ENCODE data around the gene CCDC187. TPM values are rescaled to one million over a fixed set of nuclear protein-coding genes. Genes with fewer than 3 reads are reported as not detected.

Gene CCDC187
- total RNA-seq, 1 experiment from 2014 or later = 0.04 TPM

- no peak for TF ChIP-seq ZSCAN18 (CRISPR knock-in tag; IDR thresholded peaks at IDR 0.05)
- no peak for TF ChIP-seq USF2 (CRISPR knock-in tag; IDR thresholded peaks at IDR 0.05)
- TF ChIP-seq TEAD4 (CRISPR knock-in tag; IDR thresholded peaks at IDR 0.05) = no peak
- TF ChIP-seq ZNF317 (CRISPR knock-in tag; IDR thresholded peaks at IDR 0.05; ENCODE audit: borderline replicate concordance, low read depth) = no peak
- no peak for TF ChIP-seq ZBTB21 (CRISPR knock-in tag; IDR thresholded peaks at IDR 0.05; ENCODE audit: borderline replicate concordance)
- TF ChIP-seq MYBL2 (CRISPR knock-in tag; IDR thresholded peaks at IDR 0.05) = no peak
- TF ChIP-seq, protein P1, sequence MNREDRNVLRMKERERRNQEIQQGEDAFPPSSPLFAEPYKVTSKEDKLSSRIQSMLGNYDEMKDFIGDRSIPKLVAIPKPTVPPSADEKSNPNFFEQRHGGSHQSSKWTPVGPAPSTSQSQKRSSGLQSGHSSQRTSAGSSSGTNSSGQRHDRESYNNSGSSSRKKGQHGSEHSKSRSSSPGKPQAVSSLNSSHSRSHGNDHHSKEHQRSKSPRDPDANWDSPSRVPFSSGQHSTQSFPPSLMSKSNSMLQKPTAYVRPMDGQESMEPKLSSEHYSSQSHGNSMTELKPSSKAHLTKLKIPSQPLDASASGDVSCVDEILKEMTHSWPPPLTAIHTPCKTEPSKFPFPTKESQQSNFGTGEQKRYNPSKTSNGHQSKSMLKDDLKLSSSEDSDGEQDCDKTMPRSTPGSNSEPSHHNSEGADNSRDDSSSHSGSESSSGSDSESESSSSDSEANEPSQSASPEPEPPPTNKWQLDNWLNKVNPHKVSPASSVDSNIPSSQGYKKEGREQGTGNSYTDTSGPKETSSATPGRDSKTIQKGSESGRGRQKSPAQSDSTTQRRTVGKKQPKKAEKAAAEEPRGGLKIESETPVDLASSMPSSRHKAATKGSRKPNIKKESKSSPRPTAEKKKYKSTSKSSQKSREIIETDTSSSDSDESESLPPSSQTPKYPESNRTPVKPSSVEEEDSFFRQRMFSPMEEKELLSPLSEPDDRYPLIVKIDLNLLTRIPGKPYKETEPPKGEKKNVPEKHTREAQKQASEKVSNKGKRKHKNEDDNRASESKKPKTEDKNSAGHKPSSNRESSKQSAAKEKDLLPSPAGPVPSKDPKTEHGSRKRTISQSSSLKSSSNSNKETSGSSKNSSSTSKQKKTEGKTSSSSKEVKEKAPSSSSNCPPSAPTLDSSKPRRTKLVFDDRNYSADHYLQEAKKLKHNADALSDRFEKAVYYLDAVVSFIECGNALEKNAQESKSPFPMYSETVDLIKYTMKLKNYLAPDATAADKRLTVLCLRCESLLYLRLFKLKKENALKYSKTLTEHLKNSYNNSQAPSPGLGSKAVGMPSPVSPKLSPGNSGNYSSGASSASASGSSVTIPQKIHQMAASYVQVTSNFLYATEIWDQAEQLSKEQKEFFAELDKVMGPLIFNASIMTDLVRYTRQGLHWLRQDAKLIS (CRISPR knock-in tag; IDR thresholded peaks at IDR 0.05; ENCODE audit: borderline replicate concordance) = no peak
Observed at GRCh38 chr9:136346927-136347465, 43.1 kb upstream of the CCDC187 start (continued).

- TF ChIP-seq NR3C1 (CRISPR knock-in tag; conservative IDR thresholded peaks at IDR 0.05; ENCODE audit: low read depth) (no peak), GTF2I (CRISPR knock-in tag; conservative IDR thresholded peaks at IDR 0.05) (no peak), USF2 (CRISPR knock-in tag; IDR thresholded peaks at IDR 0.05) (no peak), TCF7 (CRISPR knock-in tag; IDR thresholded peaks at IDR 0.05; ENCODE audit: low read depth) (no peak), MYBL2 (CRISPR knock-in tag; IDR thresholded peaks at IDR 0.05) (no peak), OVOL2 (CRISPR knock-in tag; IDR thresholded peaks at IDR 0.05; ENCODE audit: borderline replicate concordance) (no peak), ZNF423 (CRISPR knock-in tag; IDR thresholded peaks at IDR 0.05) (no peak), NR1H2 (CRISPR knock-in tag; IDR thresholded peaks at IDR 0.05) (no peak), SMAD3 (CRISPR knock-in tag; IDR thresholded peaks at IDR 0.05; ENCODE audit: borderline replicate concordance) (no peak), ZNF263 (CRISPR knock-in tag; IDR thresholded peaks at IDR 0.05; ENCODE audit: low read depth) (no peak), ZMAT4 (CRISPR knock-in tag; IDR thresholded peaks at IDR 0.05) (no peak), ZNF219 (CRISPR knock-in tag; IDR thresholded peaks at IDR 0.05; ENCODE audit: borderline replicate concordance) (no peak), FOXJ3 (CRISPR knock-in tag; IDR thresholded peaks at IDR 0.05; ENCODE audit: borderline replicate concordance) (no peak), HMGA2 (CRISPR knock-in tag; IDR thresholded peaks at IDR 0.05) (no peak)
- TF ChIP-seq, protein P2, sequence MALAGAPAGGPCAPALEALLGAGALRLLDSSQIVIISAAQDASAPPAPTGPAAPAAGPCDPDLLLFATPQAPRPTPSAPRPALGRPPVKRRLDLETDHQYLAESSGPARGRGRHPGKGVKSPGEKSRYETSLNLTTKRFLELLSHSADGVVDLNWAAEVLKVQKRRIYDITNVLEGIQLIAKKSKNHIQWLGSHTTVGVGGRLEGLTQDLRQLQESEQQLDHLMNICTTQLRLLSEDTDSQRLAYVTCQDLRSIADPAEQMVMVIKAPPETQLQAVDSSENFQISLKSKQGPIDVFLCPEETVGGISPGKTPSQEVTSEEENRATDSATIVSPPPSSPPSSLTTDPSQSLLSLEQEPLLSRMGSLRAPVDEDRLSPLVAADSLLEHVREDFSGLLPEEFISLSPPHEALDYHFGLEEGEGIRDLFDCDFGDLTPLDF (CRISPR knock-in tag; IDR thresholded peaks at IDR 0.05) = no peak
- peak; percentile 1; the same call in 1 of the 2 replicates for ATAC-seq
- H3K4me3 Mint-ChIP-seq = no peak overlapping the region
- no peak overlapping the region for H3K27ac Mint-ChIP-seq
- H3K27me3 Mint-ChIP-seq (ENCODE audit: low read depth) = no peaks in the 10 kb centered on the region
- no peaks in the 10 kb centered on the region for H3K4me1 Mint-ChIP-seq
- no peaks in the 10 kb centered on the region for H3K36me3 Mint-ChIP-seq
- no peak for DNase-seq (ENCODE audit: low spot score)
- no peaks in the 10 kb centered on the region for H3K9me3 Mint-ChIP-seq
- ChIA-PET POLR2A (interaction anchor here (0.8 kb wide), 1 partner anchor 17 kb away, joined by 3 read pairs; the partner anchor contains the start of gene DNLZ), CTCF (interaction anchor here (0.8 to 2.5 kb wide), 17 partner anchors 8 to 382 kb away, joined by 3 to 41 read pairs (median 3); partner anchors contain the start of genes CARD9, DNLZ and SNAPC4)
Observed at GRCh38 chr9:136346157-136346481, 42.2 kb upstream of the CCDC187 start.
